DMS153 (cell line): ENCODE data around the gene LDAH.

Experiments used
- DNase-seq: peaks from one replicate; lab custom pipeline; 2025; lab: John Stamatoyannopoulos, UW

Gene LDAH

DNA sequence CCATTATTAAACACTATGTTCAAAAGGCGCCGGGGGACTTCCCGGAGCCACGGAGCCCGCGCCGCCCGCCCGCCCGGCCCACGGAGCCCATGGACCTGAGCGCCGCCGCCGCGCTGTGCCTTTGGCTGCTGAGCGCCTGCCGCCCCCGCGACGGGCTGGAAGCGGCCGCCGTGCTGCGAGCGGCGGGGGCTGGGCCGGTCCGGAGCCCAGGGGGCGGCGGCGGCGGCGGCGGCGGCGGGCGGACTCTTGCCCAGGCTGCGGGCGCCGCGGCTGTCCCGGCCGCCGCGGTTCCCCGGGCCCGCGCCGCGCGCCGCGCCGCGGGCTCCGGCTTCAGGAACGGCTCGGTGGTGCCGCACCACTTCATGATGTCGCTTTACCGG lies 155.8 kb downstream of the LDAH start:
- DNase-seq, result no peak

DNA sequence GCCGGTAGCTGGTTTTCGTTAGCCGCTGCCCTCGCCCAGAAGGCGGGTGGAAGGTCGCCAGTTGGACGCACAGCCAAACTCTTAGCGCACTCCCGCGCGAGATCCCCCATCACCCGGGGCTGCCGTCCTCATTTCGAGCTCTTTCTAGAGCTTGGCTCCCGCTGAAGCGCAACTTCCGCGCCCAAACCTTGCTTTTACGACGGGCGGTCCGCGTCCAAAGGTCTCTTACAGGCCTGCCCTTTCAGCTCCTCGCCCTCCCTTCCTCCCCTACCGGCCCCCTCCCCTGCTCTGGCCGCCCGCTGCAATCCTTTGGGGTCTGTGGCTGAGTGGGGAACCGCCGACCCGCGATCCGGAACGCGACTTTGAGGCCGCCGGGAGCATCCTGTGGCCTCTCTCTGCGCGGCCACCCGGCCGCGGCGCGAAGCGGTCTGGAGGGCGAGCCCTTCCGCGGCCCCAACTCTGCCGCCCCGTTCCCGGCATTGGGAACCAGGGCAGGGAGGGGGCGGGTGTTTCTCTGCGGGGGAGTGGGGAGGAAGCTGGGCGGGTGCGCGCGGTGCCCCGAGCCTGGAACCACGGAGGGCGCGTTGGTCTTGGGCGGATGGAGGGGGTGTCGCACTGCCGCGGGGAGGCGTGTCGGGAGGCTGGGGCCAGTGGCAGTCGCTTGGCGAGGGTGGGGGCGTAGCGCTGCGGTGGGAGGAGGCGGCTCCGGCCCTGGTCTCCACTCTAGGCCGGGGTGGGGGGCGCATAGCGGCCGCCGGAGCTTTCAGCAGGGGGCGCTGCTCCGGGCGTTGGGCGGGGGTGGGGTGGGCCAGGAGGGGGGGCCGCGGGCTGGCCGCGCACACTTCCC lies 156.4 kb downstream of the LDAH start, which contains the start of gene GDF7:
GDF7 (plus strand) TSS at position 841 of the 847 bp plus-strand sequence. CDS start 96 bp downstream, outside the sequence.
- DNase-seq, result no peak

DNA sequence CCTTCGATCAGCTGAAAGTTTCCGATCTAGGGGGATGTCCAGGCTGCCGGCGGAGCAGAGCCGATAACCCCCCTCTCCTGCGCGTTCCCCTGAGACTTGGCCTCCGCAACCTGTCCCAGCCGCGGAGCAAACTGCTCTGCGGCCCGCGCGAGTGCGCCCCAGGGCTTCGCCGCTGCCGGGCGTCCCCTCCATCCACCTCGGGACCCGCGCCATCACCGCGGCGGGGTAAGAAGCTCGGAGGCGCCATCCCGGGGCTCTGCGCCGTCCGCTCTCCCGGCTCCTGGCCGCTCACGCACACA lies 156.9 kb downstream of the LDAH start:
- no peak for DNase-seq

DNA sequence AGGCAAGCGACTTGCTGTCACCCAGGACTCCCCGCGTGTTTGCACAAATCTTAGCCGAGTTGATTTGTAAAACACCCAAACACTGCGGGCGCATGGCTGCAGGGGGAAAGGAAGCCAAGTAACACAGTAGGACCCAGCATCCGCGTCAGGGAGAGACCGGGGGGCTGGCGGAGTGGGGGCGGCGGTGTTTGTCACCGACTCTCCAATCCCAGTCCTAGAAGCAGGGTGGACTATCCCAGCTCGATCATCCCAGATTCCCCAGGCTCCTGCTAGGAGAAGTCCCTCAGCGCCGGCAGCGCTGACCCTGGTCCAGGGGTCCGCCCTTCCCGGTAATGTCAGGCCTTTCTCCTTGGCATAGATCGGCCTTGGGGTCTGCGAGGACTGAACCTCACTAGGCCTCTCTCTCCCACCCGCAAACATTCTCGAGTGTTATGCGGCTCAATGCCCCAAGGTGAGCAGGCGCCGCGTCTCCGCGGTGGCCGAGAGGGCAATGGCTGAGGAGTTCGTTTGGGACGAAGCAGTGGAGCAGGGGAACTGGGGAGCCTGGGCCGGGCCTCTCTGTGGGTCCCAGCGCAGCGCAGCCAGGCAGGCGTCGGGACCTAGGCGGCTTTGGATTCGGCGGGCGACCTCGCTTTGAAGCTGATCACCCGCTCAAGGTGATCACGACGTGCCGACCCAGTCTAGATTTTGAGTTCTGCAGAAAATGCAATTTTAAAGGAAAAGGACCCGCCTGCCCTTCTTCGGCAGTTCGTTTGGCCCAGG lies 157.5 kb downstream of the LDAH start:
- no peak for DNase-seq

DNA sequence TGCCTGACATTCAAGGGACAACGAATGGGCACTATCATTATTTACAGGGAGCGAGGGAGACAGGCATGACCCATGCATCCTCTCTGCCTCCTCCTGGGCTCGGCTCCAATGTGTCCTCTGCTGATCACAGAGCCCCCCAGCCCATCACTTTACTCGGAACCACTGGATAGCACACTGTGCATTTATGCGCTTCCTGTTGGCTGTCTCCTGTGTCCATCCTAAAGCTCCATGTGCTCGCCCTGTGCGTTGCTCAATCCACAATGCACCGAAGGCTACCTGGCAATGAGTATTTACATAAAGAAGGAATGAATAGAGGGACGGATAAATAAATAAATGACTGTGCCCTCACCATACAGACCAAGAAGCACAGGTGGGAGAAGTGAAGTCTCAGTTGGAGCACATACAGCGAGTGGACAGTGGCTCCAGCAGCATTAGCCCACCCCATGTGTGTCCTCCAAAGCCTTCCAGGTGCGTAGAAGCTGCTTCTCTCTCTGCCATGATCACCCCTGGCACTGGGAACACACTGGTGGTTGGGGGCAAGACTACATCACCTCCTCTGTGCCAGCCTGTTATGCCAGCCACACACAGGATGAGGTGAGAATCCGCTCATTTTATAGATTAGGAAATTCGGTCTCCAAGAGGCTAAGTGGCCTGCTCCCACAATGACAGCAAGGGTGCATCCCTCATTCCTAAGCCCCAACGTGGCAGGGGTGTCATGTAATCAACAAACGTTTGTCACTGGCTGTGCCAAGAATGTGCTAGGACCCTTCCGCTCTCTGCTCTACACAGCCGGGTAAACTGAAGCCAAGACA lies 158.3 kb downstream of the LDAH start:
- no peak for DNase-seq

DNA sequence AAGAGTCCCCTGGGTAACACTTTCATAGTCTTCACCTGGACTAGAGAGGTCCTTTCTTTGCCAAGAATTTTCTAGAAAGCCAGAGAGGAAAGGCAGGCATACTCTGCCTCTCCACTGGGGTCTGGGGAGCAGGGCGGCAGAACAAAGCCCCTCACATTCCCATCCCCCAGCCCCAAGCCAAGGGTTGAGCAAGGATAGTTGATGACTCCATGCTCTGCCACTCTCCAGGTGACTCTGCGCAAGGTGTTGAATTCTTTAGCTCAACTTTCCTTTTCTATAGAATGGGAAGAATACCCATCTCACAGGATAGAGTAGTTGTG lies 158.9 kb downstream of the LDAH start:
- no peak for DNase-seq

DNA sequence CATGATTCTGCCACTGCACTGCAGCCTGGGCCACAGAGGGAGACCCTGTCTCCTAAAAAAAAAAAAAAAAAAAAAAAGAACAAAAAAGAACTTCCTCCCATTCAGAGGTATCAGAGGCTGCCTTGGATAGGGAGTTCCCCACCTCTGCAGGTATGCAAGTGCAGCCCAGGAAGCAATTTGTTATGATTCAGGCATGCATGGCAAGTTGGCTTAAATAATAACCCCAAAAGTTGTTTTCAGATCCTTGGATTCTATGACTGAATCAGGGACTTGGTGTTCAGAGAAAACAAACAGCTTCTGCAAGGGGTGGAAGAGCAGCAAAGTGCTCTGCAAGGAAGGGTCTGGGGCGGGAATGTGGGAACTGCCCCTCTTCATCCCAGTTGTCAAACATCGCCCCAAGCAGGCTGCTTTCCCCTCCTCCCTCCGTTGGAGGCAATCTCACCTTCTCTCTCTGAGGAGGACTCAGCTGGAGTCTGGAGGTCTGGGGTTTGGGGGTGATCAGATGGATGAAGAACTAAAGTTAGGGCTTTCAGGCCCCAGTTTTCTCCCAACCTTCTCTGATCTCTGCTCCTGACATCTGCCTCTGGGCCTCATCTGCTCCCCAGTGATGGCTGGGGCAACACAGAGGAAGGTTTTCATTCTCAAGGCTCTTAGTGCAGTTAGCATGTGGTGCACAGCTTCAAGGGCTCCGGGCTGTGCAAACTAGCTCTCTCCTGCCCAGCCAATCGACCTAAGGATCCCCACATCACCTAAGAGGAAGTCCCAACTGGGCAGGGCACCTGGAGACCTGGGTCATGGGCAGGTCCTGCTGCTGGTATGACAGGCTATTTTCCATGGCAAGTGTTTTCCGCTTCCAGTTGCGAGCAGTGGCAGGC lies 159.5 kb downstream of the LDAH start:
- no peak for DNase-seq

DNA sequence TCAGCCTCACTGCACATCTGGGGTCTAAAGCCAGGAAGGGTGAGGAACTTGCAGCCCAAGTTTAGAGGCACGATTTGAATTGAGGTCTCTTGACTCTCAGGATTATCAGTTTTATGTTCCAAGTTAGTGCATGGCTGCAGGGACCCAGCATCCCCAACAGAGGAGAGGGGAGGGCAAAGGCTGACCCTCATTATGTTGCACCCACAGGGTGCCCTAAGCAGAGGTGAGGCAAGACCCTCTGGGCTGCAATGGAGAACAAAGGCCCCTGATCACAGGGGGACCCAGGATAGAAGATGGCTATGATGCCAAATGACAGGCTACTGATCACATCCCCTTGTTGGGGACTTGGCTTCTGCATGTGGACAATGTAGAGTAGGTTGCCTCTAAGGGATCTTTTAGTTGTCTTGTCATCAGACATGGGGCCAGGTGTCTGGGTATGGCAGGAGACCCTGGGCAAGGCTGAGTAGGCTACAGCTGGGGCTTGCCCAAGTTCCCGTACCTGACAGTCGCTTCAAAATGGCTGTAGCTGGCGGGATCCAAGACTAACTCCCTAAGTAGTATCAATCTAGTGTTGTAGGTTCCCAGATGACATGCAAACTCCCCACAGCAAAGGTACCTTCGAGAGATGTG lies 160.5 kb downstream of the LDAH start:
- DNase-seq, result no peak

DNA sequence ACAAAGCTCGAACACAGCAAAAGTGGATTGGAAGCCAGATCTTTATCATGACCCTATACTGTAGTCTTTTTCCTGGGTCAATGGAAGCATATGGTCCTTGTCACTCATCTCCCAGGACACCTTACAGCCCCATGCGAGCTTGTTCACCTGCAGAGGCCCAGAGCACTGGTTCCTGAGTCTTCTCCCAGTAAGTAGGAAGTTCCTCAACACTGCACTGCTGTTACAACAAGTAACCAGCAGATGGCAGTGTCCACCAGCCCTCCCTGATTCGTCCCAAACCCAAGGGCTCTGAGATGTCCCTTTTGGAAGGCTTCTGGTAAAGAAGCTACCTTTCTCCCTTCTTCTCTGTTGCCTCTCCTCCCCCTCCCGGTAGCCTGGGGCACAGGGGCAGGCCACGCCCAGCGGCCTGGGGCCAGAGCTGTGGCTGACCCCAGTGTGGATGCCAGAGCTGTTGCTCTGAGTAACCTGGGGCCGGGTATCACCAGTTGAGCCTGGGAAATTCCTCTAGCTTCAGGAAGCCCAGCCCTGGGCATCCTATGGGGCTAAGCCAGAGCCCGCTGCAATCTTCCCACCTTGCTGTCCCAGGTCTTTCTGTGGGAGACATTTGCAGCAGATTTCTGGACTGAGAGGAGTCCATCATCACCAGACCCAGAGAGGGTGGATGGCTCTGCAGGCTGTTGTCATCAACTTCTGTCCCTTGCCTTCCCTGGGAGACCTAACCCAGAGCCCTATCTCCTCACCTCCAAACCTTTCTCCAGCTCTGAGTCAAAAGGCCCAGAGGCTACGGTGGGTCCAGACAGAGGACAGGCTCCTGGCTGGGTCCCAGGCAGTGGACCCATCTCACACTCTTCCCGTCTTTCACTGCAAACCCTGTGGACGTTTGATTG lies 161.2 kb downstream of the LDAH start:
- peak; percentile 27 for DNase-seq

DNA sequence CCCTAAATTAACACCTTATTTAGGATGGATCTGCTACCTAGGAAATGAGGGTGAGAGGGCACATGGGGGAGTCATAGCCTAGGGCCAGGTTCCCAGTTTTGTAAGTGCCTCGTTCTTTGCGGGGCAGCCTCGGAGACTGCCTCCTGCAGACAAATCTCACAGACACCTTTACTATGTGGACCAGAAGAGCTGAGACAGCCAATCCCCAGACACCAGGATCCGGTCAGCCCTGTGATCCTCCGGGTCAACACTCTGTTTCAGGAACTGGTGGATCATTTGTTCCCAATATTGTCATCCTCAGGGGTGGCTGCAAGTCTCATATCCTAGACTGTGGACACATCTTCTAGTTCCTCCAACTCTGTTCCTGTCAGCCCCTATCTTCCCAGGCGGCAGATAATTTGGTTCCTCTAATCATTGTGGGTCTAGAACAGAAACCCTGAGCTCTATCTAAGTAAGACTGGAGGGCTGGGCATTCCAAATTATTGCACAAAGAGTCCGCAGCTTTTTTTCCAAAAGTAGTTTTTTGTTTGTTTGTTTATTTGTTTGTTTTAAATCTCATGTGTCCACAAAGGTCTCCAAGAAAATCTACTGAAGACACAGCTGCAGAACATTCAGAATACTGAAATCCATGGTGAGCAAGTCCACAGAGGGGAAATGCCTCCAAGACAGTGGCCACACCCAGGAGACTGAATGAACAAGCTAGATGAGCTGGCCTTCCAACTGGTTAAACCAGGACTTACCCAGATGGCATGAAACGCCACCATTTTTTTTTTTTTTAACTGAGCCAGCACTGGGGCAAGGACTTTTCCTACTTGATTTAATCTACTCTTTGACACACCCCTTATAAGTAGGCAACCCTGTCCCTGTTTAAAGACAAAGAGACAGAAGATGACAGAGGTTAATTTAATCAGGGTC lies 162.1 kb downstream of the LDAH start:
- DNase-seq, result no peak

DNA sequence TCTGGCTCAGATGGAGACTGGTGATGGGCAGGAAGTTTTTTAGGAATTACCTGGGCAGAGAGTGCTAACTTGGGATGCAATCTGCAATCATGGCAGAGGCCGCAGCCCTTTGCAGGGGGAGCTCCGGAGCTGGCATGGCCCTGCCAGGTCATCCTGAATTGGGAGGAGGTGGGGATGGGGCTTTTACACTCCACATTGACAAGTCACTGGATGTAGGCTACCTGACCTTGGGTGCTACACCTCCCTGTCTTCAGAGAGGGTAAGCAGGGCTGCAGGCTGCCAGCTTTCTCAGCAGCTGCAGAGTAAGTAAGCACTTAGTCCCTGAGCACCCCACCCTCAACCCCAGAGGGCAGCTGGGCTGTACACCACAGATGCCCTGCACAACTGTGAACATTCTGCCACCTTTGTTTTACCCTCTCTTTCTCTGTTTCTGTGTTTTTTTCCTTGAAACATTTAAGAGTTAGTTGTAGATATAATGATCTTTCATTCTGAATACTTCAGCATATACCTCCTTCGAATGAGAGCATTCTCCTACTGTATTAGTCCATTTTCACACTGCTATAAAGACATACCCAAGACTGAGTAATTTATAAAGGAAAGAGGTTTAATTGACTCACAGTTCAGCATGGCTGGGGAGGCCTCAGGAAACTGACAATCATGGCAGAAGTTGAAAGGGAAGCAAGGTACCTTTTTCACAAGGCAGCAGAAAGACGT lies 165.2 kb downstream of the LDAH start:
- no peak for DNase-seq

DNA sequence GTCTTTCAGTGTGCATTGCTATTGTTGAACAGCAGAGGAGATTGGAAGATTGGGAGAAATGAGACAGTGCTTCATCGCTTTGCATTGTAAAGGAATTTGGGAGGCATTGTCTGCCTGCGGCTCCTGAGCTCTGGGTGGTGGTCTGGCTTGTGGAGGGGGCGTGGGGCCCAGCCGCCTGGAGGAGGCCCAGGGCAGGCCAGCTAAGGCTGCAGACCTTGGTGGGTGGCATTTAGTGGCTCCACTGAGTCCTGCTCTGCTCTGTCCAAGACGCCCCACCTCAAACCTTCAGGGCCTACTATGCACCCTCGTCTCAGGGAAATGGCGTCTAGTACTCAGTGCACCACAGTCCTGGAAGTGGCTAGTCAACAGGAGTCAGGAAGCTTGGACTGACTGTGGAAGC lies 166.3 kb downstream of the LDAH start:
- no peak for DNase-seq

DNA sequence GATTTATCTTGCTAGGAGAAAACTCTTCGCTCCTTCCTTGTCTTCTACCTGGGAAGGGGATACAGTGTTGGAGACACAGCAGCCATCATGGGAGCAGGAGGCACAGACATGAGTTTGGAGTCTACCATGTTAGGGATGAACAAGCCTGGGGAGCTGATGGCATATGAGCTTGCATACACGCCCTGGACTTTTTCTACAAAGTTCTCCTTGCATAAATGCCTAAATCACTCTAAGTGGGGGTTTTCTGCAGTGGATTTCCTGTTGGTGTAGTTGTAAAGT lies 168.4 kb downstream of the LDAH start:
- no peak for DNase-seq

DNA sequence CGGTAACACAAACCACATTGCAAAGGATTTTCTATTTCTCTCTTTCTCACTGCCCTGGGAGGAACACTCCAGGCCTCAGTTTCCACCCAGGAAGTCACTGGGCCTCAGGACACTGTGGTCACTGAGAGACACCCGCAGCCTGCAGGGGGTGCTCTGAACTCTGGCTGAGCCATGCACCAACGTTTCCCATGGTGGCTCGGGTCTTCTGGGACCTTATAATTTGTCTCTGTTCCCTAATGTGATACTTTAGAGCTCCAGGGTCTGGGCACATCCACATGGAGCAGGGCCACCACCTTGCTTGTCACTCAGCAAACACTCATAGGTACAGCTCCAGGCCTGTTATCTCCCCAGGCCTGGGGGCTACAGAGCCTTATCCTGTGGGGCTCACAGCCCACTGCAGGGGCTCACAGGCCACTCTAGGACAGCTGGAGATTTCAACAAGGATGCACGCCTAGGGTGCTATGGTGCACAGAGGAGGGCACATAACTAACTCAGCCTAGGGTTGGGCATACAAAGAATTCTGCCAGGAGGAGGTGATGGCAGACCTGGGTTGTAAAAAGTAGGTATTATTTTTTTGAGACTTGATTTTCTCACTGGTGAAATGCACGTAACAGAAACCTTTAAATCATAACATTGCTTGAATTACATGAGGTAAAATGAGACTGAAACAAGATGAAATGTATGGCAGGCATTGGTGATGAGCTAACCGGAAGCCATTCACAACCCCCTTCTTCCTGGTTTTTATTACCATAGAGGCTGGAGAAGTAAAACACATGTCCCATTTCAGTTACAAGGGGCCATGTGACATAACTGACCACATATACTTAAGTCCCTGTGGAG lies 169.0 kb downstream of the LDAH start:
- no peak for DNase-seq

DNA sequence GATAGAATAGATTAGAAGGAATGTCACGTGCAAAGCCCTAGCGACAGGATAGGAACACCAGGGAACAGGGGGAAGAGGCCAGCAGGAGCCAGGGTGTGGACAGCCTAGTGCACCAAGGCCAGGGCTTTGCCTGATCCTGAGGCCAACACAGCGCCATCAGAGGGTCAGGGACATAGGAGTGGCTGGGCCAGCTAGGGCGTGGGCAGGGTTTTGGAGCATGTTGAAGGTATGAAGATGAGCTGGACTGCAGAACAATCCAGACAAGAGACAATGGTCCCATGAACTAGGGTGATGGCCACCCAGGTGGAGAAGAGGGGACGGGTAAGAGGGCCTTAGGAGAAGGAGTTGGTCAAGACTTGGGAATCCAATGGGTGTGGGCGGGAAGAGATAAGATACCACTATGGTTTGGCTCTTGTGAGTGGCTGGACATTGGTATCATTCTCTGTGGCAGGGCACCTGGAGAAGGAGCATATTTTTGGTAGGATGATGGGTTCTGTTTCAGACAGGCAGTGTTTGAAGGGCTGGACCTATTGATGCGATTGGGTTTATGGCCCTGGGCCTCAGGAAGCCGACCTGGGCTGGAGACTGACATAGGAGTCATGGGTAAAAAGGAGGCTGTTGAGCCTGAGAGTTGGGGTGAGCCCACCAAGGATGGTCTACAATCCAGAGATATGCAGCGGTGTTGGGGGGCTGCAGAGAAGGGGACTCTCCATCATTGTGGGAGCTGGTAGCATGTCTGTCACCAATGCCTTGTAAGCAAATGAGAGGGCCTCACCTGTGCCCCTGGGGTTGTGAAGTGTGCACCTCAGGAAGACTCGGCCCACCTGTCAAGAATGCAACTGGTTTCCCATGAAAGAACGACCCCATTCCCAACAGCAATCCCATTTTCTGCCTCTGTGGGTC lies 170.0 kb downstream of the LDAH start:
- DNase-seq, result no peak

DNA sequence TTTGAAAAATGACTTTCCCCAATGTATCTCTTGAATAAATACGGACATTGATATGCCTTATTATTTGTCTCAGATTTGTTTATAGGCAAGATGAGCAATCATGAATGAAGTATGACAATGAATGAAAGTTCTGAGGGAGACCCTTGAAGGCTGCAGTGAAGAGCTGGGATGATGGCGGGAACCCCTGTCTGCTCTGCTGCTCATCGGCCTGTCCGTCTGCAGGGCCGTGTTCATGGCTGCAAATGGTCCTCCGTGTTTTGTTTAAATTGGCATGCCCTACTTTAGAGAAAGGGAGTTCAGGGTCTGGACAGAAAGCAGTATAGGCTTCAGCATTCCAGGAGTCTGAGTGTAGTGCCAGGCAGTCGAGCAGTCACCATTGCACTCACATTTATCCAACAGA lies 170.8 kb downstream of the LDAH start:
- no peak for DNase-seq

DNA sequence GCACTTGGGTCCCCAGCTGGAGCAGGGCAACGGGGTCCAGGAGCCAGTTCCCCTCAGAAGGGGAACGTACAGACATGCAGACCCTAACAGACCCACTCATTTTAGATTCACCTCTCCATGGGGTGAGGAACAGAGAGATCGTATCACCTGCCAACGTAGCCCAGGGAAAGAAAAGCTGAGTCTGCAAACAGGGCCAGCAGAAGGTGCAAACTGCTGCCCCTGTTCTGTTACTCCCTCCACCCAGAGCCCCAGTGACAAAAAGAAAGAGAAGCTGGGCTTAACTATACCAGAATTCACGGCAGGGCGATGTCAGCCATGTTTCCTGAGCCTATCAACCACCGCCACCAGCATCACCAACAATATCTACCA lies 171.2 kb downstream of the LDAH start:
- DNase-seq, result no peak
